Measurements from ENCODE around the gene DSN1.

DNA sequence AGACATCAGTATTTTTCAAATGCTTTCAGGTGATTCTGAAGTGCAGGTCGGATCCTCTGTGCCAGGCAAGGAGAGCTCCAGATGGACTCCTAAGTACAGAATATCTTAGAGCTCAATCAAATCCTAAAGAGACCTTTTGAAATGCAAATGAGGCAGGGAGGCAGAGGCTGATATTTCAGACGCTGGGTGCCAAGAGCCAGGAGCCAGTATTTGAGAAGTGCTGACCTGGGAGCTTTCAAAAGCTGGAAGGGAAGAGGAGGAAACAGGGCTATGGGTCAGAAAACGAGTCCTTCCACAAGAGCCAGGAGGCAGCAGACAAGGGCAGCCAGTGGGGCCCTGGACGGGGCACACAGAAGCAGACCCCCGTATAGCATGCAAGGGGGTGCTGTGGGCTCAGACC is 46.1 kb upstream of the DSN1 start:
- TF ChIP-seq, protein P1, sequence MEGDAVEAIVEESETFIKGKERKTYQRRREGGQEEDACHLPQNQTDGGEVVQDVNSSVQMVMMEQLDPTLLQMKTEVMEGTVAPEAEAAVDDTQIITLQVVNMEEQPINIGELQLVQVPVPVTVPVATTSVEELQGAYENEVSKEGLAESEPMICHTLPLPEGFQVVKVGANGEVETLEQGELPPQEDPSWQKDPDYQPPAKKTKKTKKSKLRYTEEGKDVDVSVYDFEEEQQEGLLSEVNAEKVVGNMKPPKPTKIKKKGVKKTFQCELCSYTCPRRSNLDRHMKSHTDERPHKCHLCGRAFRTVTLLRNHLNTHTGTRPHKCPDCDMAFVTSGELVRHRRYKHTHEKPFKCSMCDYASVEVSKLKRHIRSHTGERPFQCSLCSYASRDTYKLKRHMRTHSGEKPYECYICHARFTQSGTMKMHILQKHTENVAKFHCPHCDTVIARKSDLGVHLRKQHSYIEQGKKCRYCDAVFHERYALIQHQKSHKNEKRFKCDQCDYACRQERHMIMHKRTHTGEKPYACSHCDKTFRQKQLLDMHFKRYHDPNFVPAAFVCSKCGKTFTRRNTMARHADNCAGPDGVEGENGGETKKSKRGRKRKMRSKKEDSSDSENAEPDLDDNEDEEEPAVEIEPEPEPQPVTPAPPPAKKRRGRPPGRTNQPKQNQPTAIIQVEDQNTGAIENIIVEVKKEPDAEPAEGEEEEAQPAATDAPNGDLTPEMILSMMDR (IDR thresholded peaks at IDR 0.05; ENCODE audit: low read depth, low read length, missing input control), result no peak
- TF ChIP-seq TAF1 (conservative IDR thresholded peaks at IDR 0.05) (no peak), GABPA (IDR thresholded peaks at IDR 0.05 in 1 of 2, conservative IDR thresholded peaks at IDR 0.05 in 1 of 2) (no peak)
- TF ChIP-seq, protein P2, sequence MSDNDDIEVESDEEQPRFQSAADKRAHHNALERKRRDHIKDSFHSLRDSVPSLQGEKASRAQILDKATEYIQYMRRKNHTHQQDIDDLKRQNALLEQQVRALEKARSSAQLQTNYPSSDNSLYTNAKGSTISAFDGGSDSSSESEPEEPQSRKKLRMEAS (IDR thresholded peaks at IDR 0.05), result no peak
- TF ChIP-seq, protein P3, sequence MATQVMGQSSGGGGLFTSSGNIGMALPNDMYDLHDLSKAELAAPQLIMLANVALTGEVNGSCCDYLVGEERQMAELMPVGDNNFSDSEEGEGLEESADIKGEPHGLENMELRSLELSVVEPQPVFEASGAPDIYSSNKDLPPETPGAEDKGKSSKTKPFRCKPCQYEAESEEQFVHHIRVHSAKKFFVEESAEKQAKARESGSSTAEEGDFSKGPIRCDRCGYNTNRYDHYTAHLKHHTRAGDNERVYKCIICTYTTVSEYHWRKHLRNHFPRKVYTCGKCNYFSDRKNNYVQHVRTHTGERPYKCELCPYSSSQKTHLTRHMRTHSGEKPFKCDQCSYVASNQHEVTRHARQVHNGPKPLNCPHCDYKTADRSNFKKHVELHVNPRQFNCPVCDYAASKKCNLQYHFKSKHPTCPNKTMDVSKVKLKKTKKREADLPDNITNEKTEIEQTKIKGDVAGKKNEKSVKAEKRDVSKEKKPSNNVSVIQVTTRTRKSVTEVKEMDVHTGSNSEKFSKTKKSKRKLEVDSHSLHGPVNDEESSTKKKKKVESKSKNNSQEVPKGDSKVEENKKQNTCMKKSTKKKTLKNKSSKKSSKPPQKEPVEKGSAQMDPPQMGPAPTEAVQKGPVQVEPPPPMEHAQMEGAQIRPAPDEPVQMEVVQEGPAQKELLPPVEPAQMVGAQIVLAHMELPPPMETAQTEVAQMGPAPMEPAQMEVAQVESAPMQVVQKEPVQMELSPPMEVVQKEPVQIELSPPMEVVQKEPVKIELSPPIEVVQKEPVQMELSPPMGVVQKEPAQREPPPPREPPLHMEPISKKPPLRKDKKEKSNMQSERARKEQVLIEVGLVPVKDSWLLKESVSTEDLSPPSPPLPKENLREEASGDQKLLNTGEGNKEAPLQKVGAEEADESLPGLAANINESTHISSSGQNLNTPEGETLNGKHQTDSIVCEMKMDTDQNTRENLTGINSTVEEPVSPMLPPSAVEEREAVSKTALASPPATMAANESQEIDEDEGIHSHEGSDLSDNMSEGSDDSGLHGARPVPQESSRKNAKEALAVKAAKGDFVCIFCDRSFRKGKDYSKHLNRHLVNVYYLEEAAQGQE (IDR thresholded peaks at IDR 0.05), result no peak
